Duodenal mucosa (tissue), 2 donors: ENCODE results near the gene KBTBD7.
"Not testable (repeated sequence)": the region's sequence is repeated elsewhere in the genome, so short reads cannot be mapped to it uniquely, and the experiment has no call there.

Experiments
- H3K27ac ChIP-seq: one replicate; pipeline ENCODE4 v1.7.0; 2013; ENCODE audit warnings: low read depth, low read length
- H3K27me3 ChIP-seq, 2 donors: one replicate each; pipeline ENCODE4 v1.7.0; 2013; ENCODE audit warnings: low read length in 2 of 2, control low read depth in 1 of 2; ENCODE audit not compliant: insufficient read depth in 2 of 2, control insufficient read depth in 1 of 2
- H3K36me3 ChIP-seq, 2 donors: one replicate each; pipeline ENCODE4 v1.7.0; 2013; ENCODE audit warnings: low read length in 2 of 2, control low read depth in 1 of 2; ENCODE audit not compliant: insufficient read depth in 2 of 2, control insufficient read depth in 1 of 2
- H3K4me1 ChIP-seq, 2 donors: one replicate each; pipeline ENCODE4 v1.7.0; 2013; ENCODE audit warnings: low read length in 2 of 2, control low read depth in 1 of 2; ENCODE audit not compliant: insufficient read depth in 2 of 2, control insufficient read depth in 1 of 2
- H3K4me3 ChIP-seq, 2 donors: one replicate each; pipeline ENCODE4 v1.7.0; 2013; ENCODE audit warnings: low read length in 2 of 2, low read depth in 1 of 2
- H3K9ac ChIP-seq, 2 donors: one replicate each; pipeline ENCODE4 v1.7.0; 2013; ENCODE audit warnings: low read length in 2 of 2, low read depth in 1 of 2
- H3K9me3 ChIP-seq, 2 donors: one replicate each; pipeline ENCODE4 v1.7.0; 2013; ENCODE audit warnings: low read length in 2 of 2, control low read depth in 1 of 2; ENCODE audit not compliant: control insufficient read depth in 1 of 2

The KBTBD7 gene

GRCh38 chr13:41199079-41199478 is 4.7 kb upstream of the KBTBD7 start:
- no peaks in the 10 kb centered on the region for H3K27me3 ChIP-seq
- H3K9me3 ChIP-seq, result no peaks in the 10 kb centered on the region
- no peaks in the 10 kb centered on the region for H3K4me1 ChIP-seq
- H3K4me3 ChIP-seq, result no peak overlapping the region
- no peak overlapping the region for H3K9ac ChIP-seq
- no peaks in the 10 kb centered on the region for H3K36me3 ChIP-seq
- no peak overlapping the region for H3K27ac ChIP-seq

DNA sequence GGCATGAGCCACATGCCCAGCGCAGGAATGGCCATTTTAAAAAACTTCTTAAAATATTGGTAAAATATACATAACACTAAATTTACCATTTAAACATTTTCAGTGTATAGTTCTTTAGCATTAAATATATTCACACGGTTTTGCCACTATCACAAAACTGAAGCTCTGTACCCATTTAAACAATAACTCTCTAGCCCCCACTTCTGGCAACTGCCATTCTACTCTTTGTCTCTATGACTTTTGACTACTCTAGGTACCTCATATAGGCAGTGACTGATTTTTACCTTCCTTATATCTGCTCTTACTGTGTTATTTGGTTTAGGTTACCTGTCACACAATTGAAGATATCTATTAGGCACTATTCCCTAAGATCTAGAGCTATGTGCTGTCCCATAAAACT is 2.3 kb upstream of the KBTBD7 start:
- H3K27ac ChIP-seq, result no peak overlapping the region
- H3K36me3 ChIP-seq, result no peaks in the 10 kb centered on the region
- no peak overlapping the region for H3K9ac ChIP-seq
- H3K9me3 ChIP-seq, result no peaks in the 10 kb centered on the region
- no peak overlapping the region for H3K4me3 ChIP-seq
- H3K4me1 ChIP-seq, result peaks cover 9 to 13% of the 10 kb centered on the region in 2 donors
- no peaks in the 10 kb centered on the region for H3K27me3 ChIP-seq

- H3K4me3 ChIP-seq, result no peak overlapping the region
- peaks cover 9 to 13% of the 10 kb centered on the region in 2 donors for H3K4me1 ChIP-seq
- H3K9me3 ChIP-seq, result no peaks in the 10 kb centered on the region
- H3K36me3 ChIP-seq, result peaks cover 0 to 1% of the 10 kb centered on the region in 2 donors
- H3K27me3 ChIP-seq, result no peaks in the 10 kb centered on the region
- H3K9ac ChIP-seq, result no peak overlapping the region
- no peak overlapping the region for H3K27ac ChIP-seq
These were observed 1.6 kb upstream of the KBTBD7 start for GRCh38 chr13:41196011-41196410.

DNA sequence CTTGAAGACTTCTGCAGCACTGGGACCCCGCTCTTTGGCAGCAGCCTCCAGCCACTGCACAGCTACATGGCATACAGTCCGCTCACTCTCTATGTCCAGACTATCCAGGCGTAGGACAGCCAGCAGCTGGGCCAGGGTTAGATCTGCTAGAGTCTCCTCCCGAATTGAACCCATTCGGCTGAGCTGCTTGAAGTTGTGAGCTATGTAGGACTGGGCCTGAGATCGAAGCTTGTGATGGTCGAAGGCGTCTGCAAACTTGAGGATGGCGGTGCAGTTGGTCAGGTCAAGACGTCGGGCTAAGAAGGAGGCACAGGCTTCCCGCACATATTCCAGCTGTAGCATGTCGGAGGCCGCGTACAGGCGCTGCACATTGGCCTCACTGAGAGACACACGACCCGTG is 900 bp downstream of the KBTBD7 start:
- Histone ChIP-seq H3K4me3 (peak overlapping the region; percentile 87 to 95), H3K4me1 (peaks cover 9 to 13% of the 10 kb centered on the region in 2 donors), H3K9ac (no peak overlapping the region), H3K27me3 (no peaks in the 10 kb centered on the region), H3K27ac (no peak overlapping the region), H3K9me3 (no peaks in the 10 kb centered on the region), H3K36me3 (peaks cover 0 to 4% of the 10 kb centered on the region in 2 donors)

GRCh38 chr13:41188584-41188983 is 5.8 kb downstream of the KBTBD7 start:
- no peaks in the 10 kb centered on the region for H3K27me3 ChIP-seq
- no peak overlapping the region for H3K27ac ChIP-seq
- H3K9me3 ChIP-seq, result no peaks in the 10 kb centered on the region
- no peak overlapping the region for H3K4me3 ChIP-seq
- no peak overlapping the region for H3K9ac ChIP-seq
- H3K36me3 ChIP-seq, result peaks cover 0 to 4% of the 10 kb centered on the region in 2 donors
- H3K4me1 ChIP-seq, result peaks cover 9% of the 10 kb centered on the region in 2 donors

DNA sequence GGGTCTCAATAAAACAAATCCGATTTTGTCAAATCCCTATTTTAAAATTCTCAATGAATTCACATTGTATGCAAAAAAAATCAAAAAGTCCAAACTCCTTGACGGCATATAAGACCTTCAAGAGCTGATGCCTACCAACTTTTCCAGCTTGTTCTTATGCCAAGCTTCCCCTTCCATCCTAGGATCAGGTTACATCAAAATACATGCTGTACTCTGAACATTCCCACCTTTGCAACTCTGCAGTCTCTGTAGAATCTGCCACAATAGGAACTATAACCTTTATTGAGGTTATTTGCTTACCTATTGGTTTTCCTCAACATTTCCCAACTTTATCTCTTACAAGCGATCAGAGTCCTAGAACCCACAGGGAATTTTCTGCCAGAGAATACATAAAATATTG is 7.9 kb downstream of the KBTBD7 start:
- no peak overlapping the region for H3K4me3 ChIP-seq
- no peaks in the 10 kb centered on the region for H3K4me1 ChIP-seq
- H3K9ac ChIP-seq, result no peak overlapping the region
- no peak overlapping the region for H3K27ac ChIP-seq
- no peaks in the 10 kb centered on the region for H3K9me3 ChIP-seq
- no peaks in the 10 kb centered on the region for H3K27me3 ChIP-seq
- H3K36me3 ChIP-seq, result peaks cover 0 to 4% of the 10 kb centered on the region in 2 donors

- H3K4me1 ChIP-seq, result no peaks in the 10 kb centered on the region
- H3K27ac ChIP-seq, result no peak overlapping the region
- no peak overlapping the region for H3K4me3 ChIP-seq
- H3K27me3 ChIP-seq, result no peaks in the 10 kb centered on the region
- H3K36me3 ChIP-seq, result no peaks in the 10 kb centered on the region
- no peaks in the 10 kb centered on the region for H3K9me3 ChIP-seq
- H3K9ac ChIP-seq, result no peak overlapping the region
These were observed 12.1 kb downstream of the KBTBD7 start for GRCh38 chr13:41182231-41182630.

- H3K9me3 ChIP-seq, result peaks cover 3% of the 10 kb centered on the region in 2 donors
- H3K9ac ChIP-seq, result no peak overlapping the region
- no peak overlapping the region for H3K27ac ChIP-seq
- no peaks in the 10 kb centered on the region for H3K36me3 ChIP-seq
- no peaks in the 10 kb centered on the region for H3K27me3 ChIP-seq
- no peak overlapping the region for H3K4me3 ChIP-seq
- H3K4me1 ChIP-seq, result no peaks in the 10 kb centered on the region
These were observed 14.6 kb downstream of the KBTBD7 start for GRCh38 chr13:41179593-41180250.

- Histone ChIP-seq H3K36me3 (no peaks in the 10 kb centered on the region), H3K4me3 (no peak overlapping the region), H3K27ac (no peak overlapping the region), H3K9me3 (peaks cover 7% of the 10 kb centered on the region in 2 donors), H3K9ac (no peak overlapping the region), H3K27me3 (no peaks in the 10 kb centered on the region), H3K4me1 (no peaks in the 10 kb centered on the region)
These were observed 16.3 kb downstream of the KBTBD7 start for GRCh38 chr13:41178040-41178439.

DNA sequence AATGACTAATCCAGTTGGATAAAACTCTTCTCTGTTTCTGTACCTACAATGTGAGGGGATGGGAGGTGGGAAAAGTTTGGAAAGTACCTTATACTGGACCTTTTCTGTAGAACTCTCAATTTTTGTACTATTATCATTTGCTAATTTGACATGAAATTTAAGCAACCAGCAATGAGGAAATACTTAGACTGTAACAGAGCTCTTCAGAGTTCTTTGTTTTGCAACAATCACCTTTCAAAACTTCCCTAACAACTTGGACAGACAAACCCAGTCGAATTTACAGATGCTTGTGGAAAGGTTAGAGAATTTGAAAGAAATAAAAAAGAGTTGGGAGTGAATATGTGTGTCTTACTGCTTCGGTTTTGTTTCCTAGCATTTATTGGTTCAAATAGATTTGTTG is 16.8 kb downstream of the KBTBD7 start:
- Histone ChIP-seq H3K4me1 (no peaks in the 10 kb centered on the region), H3K9ac (no peak overlapping the region), H3K36me3 (no peaks in the 10 kb centered on the region), H3K27ac (no peak overlapping the region), H3K4me3 (no peak overlapping the region), H3K9me3 (peaks cover 7% of the 10 kb centered on the region in 2 donors), H3K27me3 (no peaks in the 10 kb centered on the region)

DNA sequence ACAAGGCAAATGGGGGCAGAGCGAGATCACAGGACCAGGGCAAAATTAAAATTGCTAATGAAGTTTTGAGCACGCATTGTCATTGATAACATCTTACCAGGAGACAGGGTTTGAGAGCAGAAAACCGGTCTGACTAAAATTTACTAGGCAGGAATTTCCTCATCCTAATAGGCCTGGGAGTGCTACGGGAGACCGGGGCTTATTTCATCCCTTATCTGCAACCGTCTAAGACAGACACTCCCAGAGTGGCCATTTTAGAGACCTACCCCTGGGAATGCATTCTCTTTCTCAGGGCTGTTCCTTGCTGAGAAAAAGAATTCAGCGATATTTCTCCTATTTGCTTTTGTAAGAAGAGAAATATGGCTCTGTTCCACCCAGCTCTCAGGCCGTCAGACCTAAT is 18.8 kb downstream of the KBTBD7 start:
- H3K36me3 ChIP-seq, H3K27ac ChIP-seq, H3K4me1 ChIP-seq, H3K9ac ChIP-seq, H3K27me3 ChIP-seq, H3K4me3 ChIP-seq, H3K9me3 ChIP-seq: not testable (repeated sequence)
